ENCODE results near the gene TBL1X. TPM values are rescaled to one million over a fixed set of nuclear protein-coding genes. Genes with fewer than 3 reads are reported as not detected.

Gene TBL1X
- total and polyA plus RNA-seq, 8 donors, result 4.7 to 53.1 (median 9.5) TPM

DNA sequence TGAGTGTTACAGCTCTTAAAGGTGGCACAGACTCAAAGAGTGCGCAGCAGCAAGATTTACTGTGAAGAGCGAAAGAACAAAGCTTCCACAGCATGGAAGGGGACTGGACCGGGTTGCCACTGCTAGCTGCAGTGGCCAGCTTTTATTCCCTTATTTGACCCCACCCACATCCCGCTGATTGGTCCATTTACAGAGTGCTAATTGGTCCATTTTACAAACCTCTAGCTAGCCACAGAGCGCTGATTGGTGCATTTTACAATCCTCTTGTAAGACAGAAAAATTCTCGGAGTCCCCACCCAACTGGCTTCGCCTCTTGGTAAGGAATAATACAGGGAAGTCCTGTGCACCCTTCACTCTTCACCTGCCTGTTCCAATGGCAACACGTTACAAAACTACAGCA lies 319.5 kb downstream of the TBL1X start:
- intact Hi-C loops (cut with DNase I; ENCODE audit: low total_unique reads), result no loop called here
- H3K4me1 ChIP-seq, result peaks cover 0 to 21% (median 10%) of the 10 kb centered on the region in 4 donors
- no peak overlapping the region for H3K27ac ChIP-seq
- DNase-seq, result no peak
- TF ChIP-seq, protein P1, sequence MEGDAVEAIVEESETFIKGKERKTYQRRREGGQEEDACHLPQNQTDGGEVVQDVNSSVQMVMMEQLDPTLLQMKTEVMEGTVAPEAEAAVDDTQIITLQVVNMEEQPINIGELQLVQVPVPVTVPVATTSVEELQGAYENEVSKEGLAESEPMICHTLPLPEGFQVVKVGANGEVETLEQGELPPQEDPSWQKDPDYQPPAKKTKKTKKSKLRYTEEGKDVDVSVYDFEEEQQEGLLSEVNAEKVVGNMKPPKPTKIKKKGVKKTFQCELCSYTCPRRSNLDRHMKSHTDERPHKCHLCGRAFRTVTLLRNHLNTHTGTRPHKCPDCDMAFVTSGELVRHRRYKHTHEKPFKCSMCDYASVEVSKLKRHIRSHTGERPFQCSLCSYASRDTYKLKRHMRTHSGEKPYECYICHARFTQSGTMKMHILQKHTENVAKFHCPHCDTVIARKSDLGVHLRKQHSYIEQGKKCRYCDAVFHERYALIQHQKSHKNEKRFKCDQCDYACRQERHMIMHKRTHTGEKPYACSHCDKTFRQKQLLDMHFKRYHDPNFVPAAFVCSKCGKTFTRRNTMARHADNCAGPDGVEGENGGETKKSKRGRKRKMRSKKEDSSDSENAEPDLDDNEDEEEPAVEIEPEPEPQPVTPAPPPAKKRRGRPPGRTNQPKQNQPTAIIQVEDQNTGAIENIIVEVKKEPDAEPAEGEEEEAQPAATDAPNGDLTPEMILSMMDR (IDR thresholded peaks at IDR 0.05), result no peak
- no peak for TF ChIP-seq POLR2A (IDR thresholded peaks at IDR 0.05)
- TF ChIP-seq EP300 (IDR thresholded peaks at IDR 0.05), result no peak
- TF ChIP-seq POLR2AphosphoS5 (IDR thresholded peaks at IDR 0.05), result no peak
- no peaks in the 10 kb centered on the region for H3K36me3 ChIP-seq
- peaks cover 8 to 33% (median 21%) of the 10 kb centered on the region in 3 donors for H3K27me3 ChIP-seq
- 87 to 100% (median 94%) methylated on average over 7 to 8 of the region's 8 CpGs for WGBS, 5 donors
- H3K9me3 ChIP-seq, result peaks cover 0 to 3% (median 0%) of the 10 kb centered on the region in 4 donors
- H3K4me3 ChIP-seq, result no peak overlapping the region

DNA sequence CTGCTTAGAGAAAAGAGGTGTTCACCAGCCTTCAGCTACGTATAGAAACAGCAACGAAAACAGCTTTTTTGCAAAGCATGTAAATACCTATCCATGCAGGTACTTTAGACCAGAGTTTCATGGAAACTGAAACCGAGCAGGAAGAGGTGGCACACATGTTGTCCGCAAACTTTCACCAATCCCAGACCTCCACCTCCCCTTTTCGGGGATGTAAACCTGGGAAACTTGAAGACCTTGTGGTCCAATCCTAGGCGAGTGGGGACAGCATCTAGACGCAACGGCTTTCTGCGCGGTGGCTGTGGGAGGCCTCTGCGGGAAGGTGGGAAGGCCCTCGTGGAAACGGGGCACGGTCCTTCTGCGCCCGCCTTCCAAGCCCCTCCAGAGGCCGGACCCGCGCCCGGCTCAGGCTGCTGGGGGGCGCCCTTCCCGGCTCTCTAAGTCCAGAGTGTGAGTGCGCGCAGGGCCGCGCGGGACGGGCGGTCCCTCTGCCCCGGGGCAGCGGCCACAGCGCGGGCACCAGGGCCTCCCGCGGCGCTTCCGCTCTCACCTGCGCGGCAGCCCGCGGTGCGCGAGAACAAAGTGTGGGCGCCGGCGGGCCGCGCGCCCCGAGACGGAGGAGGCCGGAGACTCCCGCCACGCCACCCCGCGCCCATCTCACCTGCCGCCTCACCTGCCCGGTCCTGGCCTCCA lies 320.5 kb downstream of the TBL1X start:
- peaks cover 8 to 33% (median 21%) of the 10 kb centered on the region in 3 donors for H3K27me3 ChIP-seq
- TF ChIP-seq, protein P1 (IDR thresholded peaks at IDR 0.05), result no peak
- no peak for TF ChIP-seq POLR2AphosphoS5 (IDR thresholded peaks at IDR 0.05)
- no peak for TF ChIP-seq POLR2A (IDR thresholded peaks at IDR 0.05)
- TF ChIP-seq EP300 (IDR thresholded peaks at IDR 0.05), result no peak
- 5 to 42% (median 25%) methylated on average over 8 to 51 of the region's 58 CpGs for whole genome bisulfite sequencing, 5 donors
- peak overlapping the region in 2 of 5 donors; percentile 74 to 80 for H3K27ac ChIP-seq
- H3K4me3 ChIP-seq, result peak overlapping the region; percentile 47 to 60 (median 52)
- H3K9me3 ChIP-seq, result peaks cover 0 to 3% (median 0%) of the 10 kb centered on the region in 4 donors
- no peaks in the 10 kb centered on the region for H3K36me3 ChIP-seq
- DNase-seq, result peak in 1 of 2 donors; percentile 40
- H3K4me1 ChIP-seq, result peaks cover 0 to 25% (median 10%) of the 10 kb centered on the region in 4 donors
- intact Hi-C loops (cut with DNase I; ENCODE audit: low total_unique reads), result no loop called here

DNA sequence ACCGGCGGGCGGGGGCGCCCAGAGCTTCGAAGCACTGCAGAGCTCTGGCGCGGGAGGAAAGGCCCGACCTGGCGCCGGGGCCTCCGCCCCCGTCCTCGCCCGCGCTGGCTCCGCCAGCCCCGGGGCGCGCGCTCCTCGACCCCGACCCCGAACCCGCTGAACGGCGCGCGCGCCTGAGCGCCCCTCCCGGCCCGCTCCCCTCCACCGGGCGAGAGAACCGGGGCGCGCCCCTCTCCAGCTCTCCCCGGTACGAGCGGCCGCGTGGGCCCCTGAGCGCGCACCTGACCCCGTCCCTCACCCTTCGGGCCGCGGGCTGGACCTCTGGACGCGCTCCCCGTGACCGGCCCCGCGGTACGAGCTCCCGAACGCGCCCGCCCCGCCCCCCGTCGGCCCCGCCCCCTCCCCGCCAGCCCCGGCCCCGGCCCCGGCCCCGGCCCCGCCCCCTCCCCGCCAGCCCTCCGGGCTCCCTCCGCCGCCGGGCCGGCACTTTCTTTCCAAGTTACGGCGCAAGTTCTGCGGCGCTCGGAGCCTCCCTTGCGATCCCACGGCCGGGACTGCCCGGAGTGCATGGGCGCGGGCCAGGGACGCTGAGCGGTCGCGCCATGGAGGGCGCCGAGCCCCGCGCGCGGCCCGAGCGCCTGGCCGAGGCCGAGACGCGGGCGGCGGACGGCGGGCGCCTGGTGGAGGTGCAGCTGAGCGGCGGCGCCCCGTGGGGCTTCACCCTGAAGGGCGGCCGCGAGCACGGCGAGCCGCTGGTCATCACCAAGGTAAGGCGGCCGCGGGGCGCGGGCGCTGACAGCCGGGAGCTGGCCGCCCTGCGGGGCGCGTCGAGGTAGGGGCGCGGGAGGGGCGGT lies 321.3 kb downstream of the TBL1X start, which contains the start of gene SHROOM2:
Gene SHROOM2, plus strand, starts transcription at position 486 of the 854 bp plus-strand sequence. Its CDS starts 117 bp downstream, at position 603.
- H3K4me3 ChIP-seq, result peak within 1 kb of the TSS; percentile 47 to 60 (median 52)
- 0 to 34% (median 8%) methylated on average over 6 to 114 of the region's 132 CpGs; no CpG with 5 or more reads in 1 of the 5 donors for WGBS, 5 donors
- TF ChIP-seq EP300 (IDR thresholded peaks at IDR 0.05), result no peak
- no peak for TF ChIP-seq POLR2AphosphoS5 (IDR thresholded peaks at IDR 0.05)
- TF ChIP-seq, protein P1 (IDR thresholded peaks at IDR 0.05), result no peak
- TF ChIP-seq POLR2A (IDR thresholded peaks at IDR 0.05), result no peak
- peaks cover 8 to 33% (median 21%) of the 10 kb centered on the region in 3 donors for H3K27me3 ChIP-seq
- peaks cover 0 to 3% (median 0%) of the 10 kb centered on the region in 4 donors for H3K9me3 ChIP-seq
- no peaks in the 10 kb centered on the region for H3K36me3 ChIP-seq
- intact Hi-C loops (cut with DNase I; ENCODE audit: low total_unique reads), result no loop called here
- peak; percentile 39 to 61 for DNase-seq
- peaks cover 0 to 25% (median 10%) of the 10 kb centered on the region in 4 donors for H3K4me1 ChIP-seq
- peak within 1 kb of the TSS; percentile 55 to 80 (median 68) for H3K27ac ChIP-seq

Measured in stomach (tissue), 9 donors.